ENCODE measurements around the gene MAST4. TPM values are rescaled to one million over a fixed set of nuclear protein-coding genes. Genes with fewer than 3 reads are reported as not detected.

The MAST4 gene
- total RNA-seq, 4 donors from 2014 or later: 8.2 to 203 (median 35.5) TPM

GRCh38 chr5:67021031-67021430 is 424.8 kb downstream of the MAST4 start:
- no peaks in the 10 kb centered on the region for H3K36me3 ChIP-seq
- H3K27me3 ChIP-seq: no peaks in the 10 kb centered on the region
- H3K27ac ChIP-seq: peak overlapping the region in 1 of 2 donors; percentile 17
- no peaks in the 10 kb centered on the region for H3K9me3 ChIP-seq
- H3K4me1 ChIP-seq: no peaks in the 10 kb centered on the region
- intact Hi-C loops (cut with DNase I; ENCODE audit: low total_unique reads): no loop called here
- no peak for DNase-seq
- TF ChIP-seq CTCF (IDR thresholded peaks at IDR 0.05) (no peak), POLR2A (IDR thresholded peaks at IDR 0.05) (no peak)
- H3K4me3 ChIP-seq: no peak overlapping the region

GRCh38 chr5:67021521-67021920 is 425.3 kb downstream of the MAST4 start:
- Histone ChIP-seq H3K27ac (peak overlapping the region in 1 of 2 donors; percentile 17), H3K36me3 (no peaks in the 10 kb centered on the region), H3K27me3 (no peaks in the 10 kb centered on the region), H3K4me1 (no peaks in the 10 kb centered on the region), H3K9me3 (no peaks in the 10 kb centered on the region), H3K4me3 (no peak overlapping the region)
- no peak for DNase-seq
- no peak for TF ChIP-seq POLR2A (IDR thresholded peaks at IDR 0.05)
- TF ChIP-seq CTCF (IDR thresholded peaks at IDR 0.05): no peak
- intact Hi-C loops (cut with DNase I; ENCODE audit: low total_unique reads): no loop called here

DNA sequence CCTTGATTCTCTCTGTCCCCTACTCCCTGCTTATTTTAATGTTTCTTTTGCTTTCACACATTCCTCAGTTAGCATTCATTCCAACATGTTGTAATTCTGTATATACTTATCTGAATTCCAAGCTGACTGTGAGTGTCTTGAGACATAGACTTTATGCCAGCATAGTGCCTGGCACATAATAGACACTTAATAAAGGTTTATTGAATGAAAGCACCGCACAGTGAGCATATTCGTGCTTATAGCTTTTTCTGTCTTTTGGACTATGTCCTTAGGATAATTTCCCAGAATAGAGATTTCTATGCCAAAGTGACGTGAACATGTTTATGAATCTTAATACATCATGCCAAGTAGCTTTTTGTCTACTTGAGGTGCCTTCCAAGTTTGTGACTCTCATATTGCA is 425.8 kb downstream of the MAST4 start:
- intact Hi-C loops (cut with DNase I; ENCODE audit: low total_unique reads): no loop called here
- TF ChIP-seq CTCF (IDR thresholded peaks at IDR 0.05) (no peak), POLR2A (IDR thresholded peaks at IDR 0.05) (no peak)
- H3K9me3 ChIP-seq: no peaks in the 10 kb centered on the region

DNA sequence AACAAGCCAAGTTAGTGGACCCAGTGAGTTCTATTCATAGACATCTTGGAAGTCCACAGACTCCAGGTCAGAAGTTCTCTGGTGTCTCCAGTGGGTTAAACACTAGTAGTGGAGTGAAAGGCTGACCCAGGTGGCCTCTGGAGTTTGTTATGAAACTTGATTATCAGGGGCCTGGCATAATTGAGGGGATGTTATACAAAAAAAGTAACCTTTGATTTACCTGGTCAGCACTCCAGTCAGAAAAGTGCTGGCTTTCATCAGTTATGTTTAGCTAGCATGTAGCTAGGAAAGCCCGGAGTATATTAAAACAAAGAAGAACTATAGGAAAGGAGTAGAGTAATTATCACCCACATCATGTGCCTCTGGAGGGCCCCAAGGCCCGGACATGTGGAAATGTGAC is 429.3 kb downstream of the MAST4 start:
- peaks cover 0 to 3% of the 10 kb centered on the region in 2 donors for H3K4me1 ChIP-seq
- TF ChIP-seq CTCF (IDR thresholded peaks at IDR 0.05): no peak
- TF ChIP-seq POLR2A (IDR thresholded peaks at IDR 0.05): no peak
- intact Hi-C loops (cut with DNase I; ENCODE audit: low total_unique reads): no loop called here
- H3K27me3 ChIP-seq: no peaks in the 10 kb centered on the region
- DNase-seq: no peak
- H3K4me3 ChIP-seq: no peak overlapping the region
- no peaks in the 10 kb centered on the region for H3K36me3 ChIP-seq
- H3K27ac ChIP-seq: no peak overlapping the region
- no peaks in the 10 kb centered on the region for H3K9me3 ChIP-seq

More for the DNA sequence above, 425.8 kb downstream of the MAST4 start:
- Histone ChIP-seq H3K36me3 (no peaks in the 10 kb centered on the region), H3K4me1 (no peaks in the 10 kb centered on the region), H3K4me3 (no peak overlapping the region), H3K27me3 (no peaks in the 10 kb centered on the region), H3K27ac (peak overlapping the region in 1 of 2 donors; percentile 17)
- no peak for DNase-seq

GRCh38 chr5:67026278-67026677 is 430.1 kb downstream of the MAST4 start:
- DNase-seq: no peak
- no peak overlapping the region for H3K4me3 ChIP-seq
- H3K4me1 ChIP-seq: peaks cover 0 to 7% of the 10 kb centered on the region in 2 donors
- intact Hi-C loops (cut with DNase I; ENCODE audit: low total_unique reads): no loop called here
- no peak overlapping the region for H3K27ac ChIP-seq
- TF ChIP-seq CTCF (IDR thresholded peaks at IDR 0.05): no peak
- no peaks in the 10 kb centered on the region for H3K36me3 ChIP-seq
- H3K9me3 ChIP-seq: no peaks in the 10 kb centered on the region
- H3K27me3 ChIP-seq: no peaks in the 10 kb centered on the region

Data from uterus (tissue), 4 donors.